Measurements from ENCODE around the gene PPP1R3F.
"Not testable (repeated sequence)": the region's sequence is repeated elsewhere in the genome, so short reads cannot be mapped to it uniquely, and the experiment has no call there.

- TF ChIP-seq CTCF (IDR thresholded peaks at IDR 0.05; ENCODE audit: low read length); EZH2 (IDR thresholded peaks at IDR 0.05; ENCODE audit: borderline replicate concordance, low read length): not testable (repeated sequence)
These were observed 52.7 kb downstream of the PPP1R3F start for GRCh38 chrX:49322266-49322665.
